ENCODE results near the gene PIP4K2A.

PIP4K2A gene

GRCh38 chr10:22681783-22682183 is 32.6 kb downstream of the PIP4K2A start:
- Histone ChIP-seq H3K4me2 (ENCODE audit: low read length) (peak overlapping the region; percentile 99), H3K9ac (ENCODE audit: low read length) (peak overlapping the region; percentile 59; the same call in 1 of the 2 replicates), H3K27ac (ENCODE audit: low read length) (peak overlapping the region; percentile 93), H2AFZ (ENCODE audit: low read depth, low read length) (no peak overlapping the region), H3K4me1 (ENCODE audit: low read length) (peaks cover 36% of the 10 kb centered on the region), H3K4me3 (ENCODE audit: low read length) (no peak overlapping the region), H3K79me2 (ENCODE audit: low read length) (peaks cover 87% of the 10 kb centered on the region), H3K27me3 (ENCODE audit: low read depth, low read length) (no peaks in the 10 kb centered on the region), H4K20me1 (ENCODE audit: insufficient read depth, low read length) (peaks cover 21% of the 10 kb centered on the region), H3K9me3 (ENCODE audit: insufficient read depth, low read length) (no peaks in the 10 kb centered on the region), H3K36me3 (replicated peaks; ENCODE audit: low read depth, low read length) (no peaks in the 10 kb centered on the region)
- TF ChIP-seq EZH2phosphoT487 (IDR thresholded peaks at IDR 0.05; ENCODE audit: low read depth) (no peak), CTCF (IDR thresholded peaks at IDR 0.05; ENCODE audit: low read depth, low read length) (no peak)

- Histone ChIP-seq H3K4me1 (ENCODE audit: low read length) (peaks cover 36% of the 10 kb centered on the region), H3K36me3 (replicated peaks; ENCODE audit: low read depth, low read length) (no peaks in the 10 kb centered on the region), H3K27ac (ENCODE audit: low read length) (no peak overlapping the region), H3K9ac (ENCODE audit: low read length) (no peak overlapping the region), H4K20me1 (ENCODE audit: insufficient read depth, low read length) (peaks cover 22% of the 10 kb centered on the region), H3K79me2 (ENCODE audit: low read length) (peaks cover 88% of the 10 kb centered on the region), H3K27me3 (ENCODE audit: low read depth, low read length) (no peaks in the 10 kb centered on the region), H3K9me3 (ENCODE audit: insufficient read depth, low read length) (no peaks in the 10 kb centered on the region), H3K4me3 (ENCODE audit: low read length) (no peak overlapping the region), H3K4me2 (ENCODE audit: low read length) (no peak overlapping the region), H2AFZ (ENCODE audit: low read depth, low read length) (no peak overlapping the region)
- TF ChIP-seq CTCF (IDR thresholded peaks at IDR 0.05; ENCODE audit: low read depth, low read length) (no peak), EZH2phosphoT487 (IDR thresholded peaks at IDR 0.05; ENCODE audit: low read depth) (no peak)
Observed at GRCh38 chr10:22681301-22681700, 33.1 kb downstream of the PIP4K2A start.

- Histone ChIP-seq H4K20me1 (ENCODE audit: insufficient read depth, low read length) (peaks cover 25% of the 10 kb centered on the region), H3K4me2 (ENCODE audit: low read length) (no peak overlapping the region), H3K9ac (ENCODE audit: low read length) (no peak overlapping the region), H3K27me3 (ENCODE audit: low read depth, low read length) (no peaks in the 10 kb centered on the region), H3K4me3 (ENCODE audit: low read length) (no peak overlapping the region), H3K4me1 (ENCODE audit: low read length) (peaks cover 30% of the 10 kb centered on the region), H3K9me3 (ENCODE audit: insufficient read depth, low read length) (no peaks in the 10 kb centered on the region), H2AFZ (ENCODE audit: low read depth, low read length) (no peak overlapping the region), H3K79me2 (ENCODE audit: low read length) (peaks cover 83% of the 10 kb centered on the region), H3K36me3 (replicated peaks; ENCODE audit: low read depth, low read length) (no peaks in the 10 kb centered on the region), H3K27ac (ENCODE audit: low read length) (no peak overlapping the region)
- TF ChIP-seq CTCF (IDR thresholded peaks at IDR 0.05; ENCODE audit: low read depth, low read length), result no peak
- TF ChIP-seq EZH2phosphoT487 (IDR thresholded peaks at IDR 0.05; ENCODE audit: low read depth), result no peak
Observed at GRCh38 chr10:22679608-22680007, 34.8 kb downstream of the PIP4K2A start.

- H3K79me2 ChIP-seq (ENCODE audit: low read length), result peaks cover 77% of the 10 kb centered on the region
- H2AFZ ChIP-seq (ENCODE audit: low read depth, low read length), result no peak overlapping the region
- H3K36me3 ChIP-seq (replicated peaks; ENCODE audit: low read depth, low read length), result no peaks in the 10 kb centered on the region
- H3K27ac ChIP-seq (ENCODE audit: low read length), result no peak overlapping the region
- no peaks in the 10 kb centered on the region for H3K9me3 ChIP-seq (ENCODE audit: insufficient read depth, low read length)
- no peak overlapping the region for H3K9ac ChIP-seq (ENCODE audit: low read length)
- H3K4me2 ChIP-seq (ENCODE audit: low read length), result no peak overlapping the region
- H3K27me3 ChIP-seq (ENCODE audit: low read depth, low read length), result no peaks in the 10 kb centered on the region
- H3K4me3 ChIP-seq (ENCODE audit: low read length), result no peak overlapping the region
- TF ChIP-seq EZH2phosphoT487 (IDR thresholded peaks at IDR 0.05; ENCODE audit: low read depth), result no peak
- TF ChIP-seq CTCF (IDR thresholded peaks at IDR 0.05; ENCODE audit: low read depth, low read length), result no peak
- H3K4me1 ChIP-seq (ENCODE audit: low read length), result peaks cover 7% of the 10 kb centered on the region
- peaks cover 28% of the 10 kb centered on the region for H4K20me1 ChIP-seq (ENCODE audit: insufficient read depth, low read length)
Observed at GRCh38 chr10:22677333-22677732, 37.0 kb downstream of the PIP4K2A start.
